Suprapubic skin (tissue), 4 donors: ENCODE data around the gene ADGRF3.
"Not testable (repeated sequence)": the region's sequence is repeated elsewhere in the genome, so short reads cannot be mapped to it uniquely, and the experiment has no call there.

Experiments used
- CTCF ChIP-seq, 2 donors: fragments of 200-600 bp in 1 of 2; fragments of 450-650 bp in 1 of 2; sonication (generic) in 1 of 2; IDR thresholded peaks; one replicate each; pipeline ENCODE4 v1.5.1; 2016 to 2019; ENCODE audit warnings: antibody characterized with exemption in 2 of 2, mild to moderate bottlenecking in 1 of 2, moderate library complexity in 1 of 2
- EP300 ChIP-seq: sonication (generic); formaldehyde crosslinking; IDR thresholded peaks from one replicate; pipeline ENCODE4 v1.6.1; 2017; ENCODE audit warnings: antibody characterized with exemption
- POLR2A ChIP-seq, 2 donors: fragments of 450-650 bp; IDR thresholded peaks; one replicate each; pipeline ENCODE4 v1.6.1; 2017; ENCODE audit warnings: antibody characterized with exemption in 2 of 2, mild to moderate bottlenecking in 2 of 2, moderate library complexity in 2 of 2
- POLR2AphosphoS5 ChIP-seq, 3 donors: sonication (generic); formaldehyde crosslinking; IDR thresholded peaks; one replicate each; pipeline ENCODE4 v1.6.1; 2017; ENCODE audit warnings: antibody characterized with exemption in 3 of 3

DNA sequence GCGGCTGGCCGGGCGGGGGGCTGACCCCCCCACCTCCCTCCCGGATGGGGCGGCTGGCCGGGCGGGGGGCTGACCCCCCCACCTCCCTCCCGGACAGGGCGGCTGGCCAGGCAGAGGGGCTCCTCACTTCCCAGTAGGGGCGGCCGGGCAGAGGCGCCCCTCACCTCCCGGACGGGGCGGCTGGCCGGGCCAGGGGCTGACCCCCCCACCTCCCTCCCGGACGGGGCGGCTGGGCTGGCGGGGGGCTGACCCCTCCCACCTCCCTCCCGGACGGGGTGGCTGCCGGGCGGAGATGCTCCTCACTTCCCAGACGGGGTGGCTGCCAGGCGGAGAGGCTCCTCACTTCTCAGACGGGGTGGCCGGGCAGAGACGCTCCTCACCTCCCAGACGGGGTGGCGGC is 24.3 kb upstream of the ADGRF3 start:
- not testable (repeated sequence) for TF ChIP-seq POLR2AphosphoS5 (IDR thresholded peaks at IDR 0.05); EP300; POLR2A (IDR thresholded peaks at IDR 0.05); CTCF (IDR thresholded peaks at IDR 0.05)
